Smooth muscle cell (in vitro differentiated cells): ENCODE results near the gene MTHFD1L. TPM values are rescaled to one million over a fixed set of nuclear protein-coding genes. Genes with fewer than 3 reads are reported as not detected.

Experiments used
- DNase-seq: peaks from one replicate; lab custom pipeline; 2025; ENCODE audit not compliant: unreplicated experiment; lab: John Stamatoyannopoulos, UW
- H2AFZ ChIP-seq: fragments of 200-600 bp; sonication (generic); 2 replicates; pipeline ENCODE4 v1.6.0; 2016; ENCODE audit warnings: antibody characterized with exemption, low read depth, mild to moderate bottlenecking
- H3F3A ChIP-seq: fragments of 200-600 bp; sonication (generic); 2 replicates; pipeline ENCODE4 v1.6.0; 2017; ENCODE audit warnings: antibody characterized with exemption, low read depth
- H3K27ac ChIP-seq: fragments of 200-600 bp; sonication (generic); 2 replicates; pipeline ENCODE4 v1.5.1; 2016; ENCODE audit warnings: low read depth, mild to moderate bottlenecking
- H3K27me3 ChIP-seq: fragments of 200-600 bp; sonication (generic); 2 replicates; pipeline ENCODE4 v1.6.1; 2016; ENCODE audit warnings: low read depth, mild to moderate bottlenecking
- H3K36me3 ChIP-seq: fragments of 200-600 bp; sonication (generic); 2 replicates; pipeline ENCODE4 v1.5.1; 2016; ENCODE audit warnings: low read depth
- H3K4me1 ChIP-seq: fragments of 200-600 bp; sonication (generic); 2 replicates; pipeline ENCODE4 v1.5.1; 2016; ENCODE audit warnings: low read depth
- H3K4me2 ChIP-seq: fragments of 200-600 bp; sonication (generic); 2 replicates; pipeline ENCODE4 v1.6.0; 2016; ENCODE audit warnings: mild to moderate bottlenecking
- H3K4me3 ChIP-seq: fragments of 200-600 bp; sonication (generic); 2 replicates; pipeline ENCODE4 v1.5.1; 2016; ENCODE audit warnings: mild to moderate bottlenecking
- H3K79me2 ChIP-seq: fragments of 200-600 bp; sonication (generic); 2 replicates; pipeline ENCODE4 v1.6.0; 2016; ENCODE audit warnings: low read depth, mild to moderate bottlenecking
- H3K9ac ChIP-seq: fragments of 200-600 bp; sonication (generic); 2 replicates; pipeline ENCODE4 v1.6.0; 2016; ENCODE audit warnings: low read depth
- H3K9me3 ChIP-seq: fragments of 200-600 bp; sonication (generic); replicated peaks from 2 replicates; pipeline ENCODE4 v1.5.1; 2016; ENCODE audit warnings: low read depth
- H4K20me1 ChIP-seq: fragments of 200-600 bp; sonication (generic); 2 replicates; pipeline ENCODE4 v1.6.0; 2016; ENCODE audit warnings: low read depth
- CTCF ChIP-seq: fragments of 200-600 bp; sonication (generic); IDR thresholded peaks from 2 replicates; pipeline ENCODE4 v1.5.1; 2017; ENCODE audit warnings: borderline replicate concordance, mild to moderate bottlenecking, antibody characterized with exemption; ENCODE audit not compliant: insufficient read depth, poor library complexity, severe bottlenecking
- whole genome bisulfite sequencing: methylation state at CpG from one replicate; pipeline ENCODE4 v1.1.7; 2016; ENCODE audit warnings: low lambda C conversion rate; 5-methylcytosine and 5-hydroxymethylcytosine counted together
- polyA plus RNA-seq: library from polyadenylated mRNA; unstranded; fragments of >200 nt; fragmentation: Nextera tagmentation; extraction: Ambion mirVana; gene quantifications from 2 replicates; pipeline ENCODE4 v1.2.1, GENCODE V29; 2016
- total RNA-seq: library from RNA; depleted of rRNA; stranded (reverse); fragments of >200 nt; gene quantifications from 2 replicates; pipeline ENCODE4 v1.2.3, GENCODE V29; 2014

Gene MTHFD1L
- total and polyA plus RNA-seq, 2 experiments from 2014 or later = 35.9 to 46.2 TPM

- Histone ChIP-seq H3K27me3 (no peaks in the 10 kb centered on the region), H3K4me1 (no peaks in the 10 kb centered on the region), H3K9ac (no peak overlapping the region), H3K9me3 (no peaks in the 10 kb centered on the region), H3K4me2 (no peak overlapping the region), H4K20me1 (no peaks in the 10 kb centered on the region), H3K36me3 (no peaks in the 10 kb centered on the region), H3K4me3 (no peak overlapping the region), H3K79me2 (no peaks in the 10 kb centered on the region), H3K27ac (no peak overlapping the region), H2AFZ (no peak overlapping the region), H3F3A (no peaks in the 10 kb centered on the region)
- 97% methylated on average over 15 of the region's 15 CpGs for WGBS
- no peak for DNase-seq
- no peak for TF ChIP-seq CTCF
These were observed 162.7 kb downstream of the MTHFD1L start for GRCh38 chr6:151027936-151028838.

- H3K4me3 ChIP-seq = no peak overlapping the region
- 97% methylated on average over 5 of the region's 5 CpGs for WGBS
- H4K20me1 ChIP-seq = no peaks in the 10 kb centered on the region
- H3K4me2 ChIP-seq = no peak overlapping the region
- no peak overlapping the region for H3K27ac ChIP-seq
- TF ChIP-seq CTCF = no peak
- no peaks in the 10 kb centered on the region for H3K79me2 ChIP-seq
- H2AFZ ChIP-seq = no peak overlapping the region
- DNase-seq = no peak
- no peaks in the 10 kb centered on the region for H3K9me3 ChIP-seq
- H3K4me1 ChIP-seq = peaks cover under 1% of the 10 kb centered on the region
- H3F3A ChIP-seq = no peaks in the 10 kb centered on the region
- no peak overlapping the region for H3K9ac ChIP-seq
- no peaks in the 10 kb centered on the region for H3K27me3 ChIP-seq
- no peaks in the 10 kb centered on the region for H3K36me3 ChIP-seq
These were observed 164.5 kb downstream of the MTHFD1L start for GRCh38 chr6:151029970-151030369.

DNA sequence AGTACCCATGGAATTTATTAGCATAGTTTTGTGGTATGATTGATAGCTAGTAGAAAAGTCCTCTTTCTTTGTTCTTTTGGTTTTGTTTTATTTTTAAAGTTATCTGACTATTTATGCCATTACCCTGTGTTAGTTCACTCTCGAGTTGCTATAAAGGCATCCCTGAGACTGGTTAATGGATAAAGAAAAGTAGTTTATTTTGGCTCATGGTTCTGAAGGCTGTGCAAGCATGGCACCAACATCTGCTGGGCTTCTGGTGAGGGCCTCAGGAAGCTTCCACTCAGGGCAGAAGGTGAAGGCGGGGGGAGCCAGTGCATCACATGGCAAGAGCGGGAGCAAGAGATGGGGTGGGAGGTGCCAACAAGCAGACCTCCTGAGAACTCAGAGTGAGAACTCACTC, 166.5 kb downstream of the MTHFD1L start:
- H3K9ac ChIP-seq = no peak overlapping the region
- no peak overlapping the region for H3K27ac ChIP-seq
- no peak for TF ChIP-seq CTCF
- H3F3A ChIP-seq = peaks cover 4% of the 10 kb centered on the region
- no peak overlapping the region for H3K4me3 ChIP-seq
- no peak for DNase-seq
- no peaks in the 10 kb centered on the region for H3K9me3 ChIP-seq
- peaks cover 10% of the 10 kb centered on the region for H3K4me1 ChIP-seq
- no peaks in the 10 kb centered on the region for H3K27me3 ChIP-seq
- H3K79me2 ChIP-seq = no peaks in the 10 kb centered on the region
- H2AFZ ChIP-seq = no peak overlapping the region
- H4K20me1 ChIP-seq = no peaks in the 10 kb centered on the region
- H3K4me2 ChIP-seq = no peak overlapping the region
- WGBS = 99% methylated on average over 3 of the region's 3 CpGs
- no peaks in the 10 kb centered on the region for H3K36me3 ChIP-seq
